Measurements from ENCODE around the gene DEUP1.

GRCh38 chr11:93476796-93477195 lies 146.3 kb downstream of the DEUP1 start:
- TF ChIP-seq CTCF (IDR thresholded peaks at IDR 0.05): no peak
- TF ChIP-seq POLR2A (IDR thresholded peaks at IDR 0.05): no peak

Measured in breast epithelium (tissue), 3 donors.